Esophagus (tissue), 2 donors: ENCODE results near the gene BPTF. TPM values are rescaled to one million over a fixed set of nuclear protein-coding genes. Genes with fewer than 3 reads are reported as not detected.
"Not testable (repeated sequence)": the region's sequence is repeated elsewhere in the genome, so short reads cannot be mapped to it uniquely, and the experiment has no call there.

Experiments used
- H3K27ac ChIP-seq, 2 donors: one replicate each; pipeline ENCODE4 v1.5.1; 2013; ENCODE audit warnings: low read depth in 2 of 2, mild to moderate bottlenecking in 2 of 2, inconsistent platforms in 1 of 2, low read length in 1 of 2, moderate library complexity in 1 of 2
- H3K27me3 ChIP-seq, 2 donors: one replicate each; pipeline ENCODE4 v1.6.1; 2013; ENCODE audit warnings: low read length in 2 of 2, control low read depth in 1 of 2, mild to moderate bottlenecking in 1 of 2; ENCODE audit not compliant: insufficient read depth in 2 of 2, control insufficient read depth in 1 of 2
- H3K36me3 ChIP-seq, 2 donors: one replicate each; pipeline ENCODE4 v1.6.1; 2013; ENCODE audit warnings: low read length in 1 of 2; ENCODE audit not compliant: control insufficient read depth in 2 of 2, insufficient read depth in 2 of 2
- H3K4me1 ChIP-seq, 2 donors: one replicate each; pipeline ENCODE4 v1.6.1; 2013; ENCODE audit warnings: low read length in 1 of 2; ENCODE audit not compliant: control insufficient read depth in 2 of 2, insufficient read depth in 2 of 2
- H3K4me3 ChIP-seq, 2 donors: one replicate each; pipeline ENCODE4 v1.5.1; 2013; ENCODE audit warnings: low read length in 2 of 2, mild to moderate bottlenecking in 2 of 2, low read depth in 1 of 2, moderate library complexity in 1 of 2
- H3K9me3 ChIP-seq, 2 donors: one replicate each; pipeline ENCODE4 v1.6.1; 2013; ENCODE audit warnings: mild to moderate bottlenecking in 2 of 2, low read depth in 1 of 2, low read length in 1 of 2, moderate library complexity in 1 of 2; ENCODE audit not compliant: control insufficient read depth in 2 of 2, insufficient read depth in 1 of 2
- WGBS, 2 donors: extraction: QIAGEN DNeasy Blood & Tissue Kit; methylation state at CpG; one replicate each; pipeline ENCODE4 v1.1.7; 2013; 5-methylcytosine and 5-hydroxymethylcytosine counted together
- polyA plus RNA-seq, 2 donors: library from polyadenylated mRNA; stranded (reverse); fragments of 200-250 nt; gene quantifications; one replicate each; pipeline ENCODE4 v1.2.3, GENCODE V29; 2013
- donor health status: healthy with polysubstance abuse.
- donor health status: Bipolar disorder and iron deficiency.

The BPTF gene
- polyA plus RNA-seq, 2 donors = 14.5 to 17.8 TPM

- H3K27ac ChIP-seq = no peak overlapping the region
- WGBS, 2 donors = 91 to 94% methylated on average over 2 of the region's 2 CpGs
- no peak overlapping the region for H3K4me3 ChIP-seq
- no peaks in the 10 kb centered on the region for H3K36me3 ChIP-seq
- H3K4me1 ChIP-seq = no peaks in the 10 kb centered on the region
- no peaks in the 10 kb centered on the region for H3K27me3 ChIP-seq
- H3K9me3 ChIP-seq = no peaks in the 10 kb centered on the region
These were observed 191.5 kb downstream of the BPTF start for GRCh38 chr17:68016838-68017237.

GRCh38 chr17:68018493-68018892 lies 193.2 kb downstream of the BPTF start:
- not testable (repeated sequence) for H3K9me3 ChIP-seq, H3K4me3 ChIP-seq, H3K36me3 ChIP-seq, H3K27ac ChIP-seq, H3K4me1 ChIP-seq, H3K27me3 ChIP-seq
- whole genome bisulfite sequencing, 2 donors = 86 to 90% methylated on average over 21 of the region's 21 CpGs

GRCh38 chr17:68019336-68019674 lies 194.0 kb downstream of the BPTF start:
- Histone ChIP-seq H3K27me3 (no peaks in the 10 kb centered on the region), H3K36me3 (no peaks in the 10 kb centered on the region), H3K27ac (no peak overlapping the region), H3K4me1 (no peaks in the 10 kb centered on the region), H3K4me3 (no peak overlapping the region), H3K9me3 (no peaks in the 10 kb centered on the region)
- WGBS, 2 donors = 74% methylated on average over 9 of the region's 9 CpGs

DNA sequence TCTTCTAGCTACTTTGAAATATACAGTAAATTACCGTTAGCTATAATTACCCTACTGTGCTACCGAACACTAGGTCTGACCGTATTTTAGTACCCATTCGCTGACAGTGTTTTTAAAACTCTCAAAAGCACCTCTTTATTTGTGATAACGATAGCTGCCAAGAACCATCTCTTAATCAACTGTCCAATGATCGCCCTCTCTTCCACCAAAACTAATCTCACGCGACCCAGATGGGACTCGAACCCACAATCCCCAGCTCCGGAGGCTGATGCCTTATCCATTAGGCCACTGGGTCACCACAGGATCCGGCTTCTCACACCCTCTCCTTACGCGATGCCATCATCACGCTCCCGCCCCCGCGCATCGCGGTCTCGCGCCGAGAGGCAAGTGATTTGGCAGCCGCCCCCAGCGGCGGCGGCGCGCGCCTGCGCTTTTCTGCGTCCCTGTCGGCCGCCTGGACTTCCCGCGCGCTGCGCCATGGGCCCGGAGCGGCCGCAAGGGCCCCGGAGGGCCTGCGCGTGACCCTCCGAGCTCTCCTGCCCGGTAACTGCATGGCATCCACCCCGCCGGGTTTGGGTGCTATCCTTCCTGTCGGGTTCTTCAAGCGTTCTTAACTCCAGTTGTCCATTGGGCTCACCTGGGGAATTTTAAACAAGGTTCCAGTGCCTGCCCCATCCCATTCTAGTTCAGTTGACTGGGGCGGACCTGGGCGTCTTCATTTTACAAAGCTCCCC lies 194.5 kb downstream of the BPTF start:
- H3K27me3 ChIP-seq = no peaks in the 10 kb centered on the region
- H3K4me3 ChIP-seq = peak overlapping the region; percentile 53 to 65
- no peaks in the 10 kb centered on the region for H3K9me3 ChIP-seq
- peak overlapping the region; percentile 71 to 91 for H3K27ac ChIP-seq
- no peaks in the 10 kb centered on the region for H3K4me1 ChIP-seq
- no peaks in the 10 kb centered on the region for H3K36me3 ChIP-seq
- 0 to 1% methylated on average over 49 to 51 of the region's 51 CpGs for WGBS, 2 donors

DNA sequence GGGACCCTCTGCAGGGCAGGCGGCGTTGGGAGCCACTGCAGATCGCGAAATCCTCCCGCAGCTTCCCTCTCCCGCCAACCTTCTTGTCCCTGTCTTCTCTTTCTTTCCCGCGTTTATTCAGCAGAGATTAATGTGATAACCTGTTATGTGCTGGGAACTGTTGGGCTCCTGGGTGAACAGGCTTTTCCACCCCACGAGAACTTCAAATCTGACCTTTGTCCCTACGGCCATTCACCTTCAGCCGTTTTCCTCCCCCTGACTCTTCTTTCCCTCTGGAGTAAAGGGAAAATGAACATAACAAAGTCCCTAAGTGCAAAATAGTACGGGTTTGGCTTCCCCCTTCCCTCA lies 195.1 kb downstream of the BPTF start:
- Histone ChIP-seq H3K9me3 (no peaks in the 10 kb centered on the region), H3K4me3 (peak overlapping the region; percentile 53 to 65), H3K4me1 (no peaks in the 10 kb centered on the region), H3K36me3 (no peaks in the 10 kb centered on the region), H3K27me3 (no peaks in the 10 kb centered on the region), H3K27ac (peak overlapping the region; percentile 71 to 91)
- WGBS, 2 donors = 1 to 3% methylated on average over 12 of the region's 12 CpGs

DNA sequence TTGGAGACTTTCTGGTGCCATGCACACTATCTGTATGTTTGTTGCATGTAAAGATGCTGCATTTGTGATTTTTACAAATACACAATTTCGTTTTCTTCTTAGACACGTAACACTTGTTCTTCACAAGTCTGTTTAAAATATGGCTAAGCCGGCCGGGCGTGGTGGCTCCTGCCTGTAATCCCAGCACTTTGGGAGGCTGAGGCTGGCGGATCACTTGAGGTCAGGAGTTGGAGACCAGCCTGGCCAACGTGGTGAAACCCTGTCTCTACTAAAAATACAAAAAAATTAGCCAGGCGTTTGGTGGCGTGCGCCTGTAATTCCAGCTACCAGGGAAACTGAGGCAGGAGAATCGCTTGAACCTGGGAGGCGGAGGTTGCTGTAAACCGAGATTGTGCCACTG lies 195.5 kb downstream of the BPTF start:
- not testable (repeated sequence) for H3K27me3 ChIP-seq, H3K4me1 ChIP-seq, H3K9me3 ChIP-seq, H3K36me3 ChIP-seq
- H3K4me3 ChIP-seq = peak overlapping the region in 1 of 2 donors; percentile 65
- peak overlapping the region in 1 of 2 donors; percentile 71 for H3K27ac ChIP-seq
- WGBS, 2 donors = 75% methylated on average over 13 of the region's 13 CpGs

- H3K9me3 ChIP-seq = no peaks in the 10 kb centered on the region
- H3K4me1 ChIP-seq = no peaks in the 10 kb centered on the region
- no peaks in the 10 kb centered on the region for H3K27me3 ChIP-seq
- 57 to 77% methylated on average over 8 of the region's 8 CpGs for WGBS, 2 donors
- no peaks in the 10 kb centered on the region for H3K36me3 ChIP-seq
- H3K27ac ChIP-seq = no peak overlapping the region
- no peak overlapping the region for H3K4me3 ChIP-seq
These were observed 196.7 kb downstream of the BPTF start for GRCh38 chr17:68021963-68022362.

DNA sequence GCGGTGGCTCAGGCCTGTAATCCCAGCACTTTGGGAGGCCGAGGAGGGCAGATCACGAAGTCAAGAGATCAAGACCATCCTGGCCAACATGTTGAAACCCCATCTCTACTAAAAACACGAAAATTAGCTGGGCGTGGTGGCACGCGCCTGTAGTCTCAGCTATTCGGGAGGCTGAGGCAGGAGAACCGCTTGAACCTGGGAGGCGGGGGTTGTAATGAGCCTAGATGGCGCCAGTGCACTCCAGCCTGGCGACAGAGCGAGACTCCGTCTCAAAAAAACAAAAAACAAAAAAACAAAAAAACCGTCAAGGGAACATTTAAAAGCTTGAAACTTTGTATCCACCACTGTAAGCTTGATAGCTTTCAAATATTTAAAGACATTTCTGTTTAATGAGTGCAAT lies 197.2 kb downstream of the BPTF start:
- 94% methylated on average over 15 of the region's 15 CpGs for WGBS, 2 donors
- not testable (repeated sequence) for H3K4me1 ChIP-seq, H3K27ac ChIP-seq, H3K4me3 ChIP-seq, H3K27me3 ChIP-seq, H3K9me3 ChIP-seq, H3K36me3 ChIP-seq

- no peak overlapping the region for H3K27ac ChIP-seq
- H3K9me3 ChIP-seq = no peaks in the 10 kb centered on the region
- H3K36me3 ChIP-seq = no peaks in the 10 kb centered on the region
- 64 to 72% methylated on average over 8 of the region's 8 CpGs for WGBS, 2 donors
- no peaks in the 10 kb centered on the region for H3K27me3 ChIP-seq
- H3K4me3 ChIP-seq = no peak overlapping the region
- H3K4me1 ChIP-seq = no peaks in the 10 kb centered on the region
These were observed 204.4 kb downstream of the BPTF start for GRCh38 chr17:68029512-68030215.
